Body of pancreas (tissue), 4 donors: ENCODE results near the gene SLC1A5.

Source experiments
- POLR2A ChIP-seq, 3 donors: fragments of 450-650 bp; IDR thresholded peaks; one replicate each; pipeline ENCODE4 v1.6.1; 2016; ENCODE audit warnings: antibody characterized with exemption in 3 of 3, mild to moderate bottlenecking in 2 of 3
- TF ChIP-seq, protein P1 (sequence below), 7 experiments: fragments of 450-650 bp in 4 of 7; fragments of 200-600 bp in 3 of 7; sonication (generic) in 3 of 7; IDR thresholded peaks; one replicate each; pipeline ENCODE4 v1.5.1; 2016 to 2019; ENCODE audit warnings: antibody characterized with exemption in 7 of 7

DNA sequence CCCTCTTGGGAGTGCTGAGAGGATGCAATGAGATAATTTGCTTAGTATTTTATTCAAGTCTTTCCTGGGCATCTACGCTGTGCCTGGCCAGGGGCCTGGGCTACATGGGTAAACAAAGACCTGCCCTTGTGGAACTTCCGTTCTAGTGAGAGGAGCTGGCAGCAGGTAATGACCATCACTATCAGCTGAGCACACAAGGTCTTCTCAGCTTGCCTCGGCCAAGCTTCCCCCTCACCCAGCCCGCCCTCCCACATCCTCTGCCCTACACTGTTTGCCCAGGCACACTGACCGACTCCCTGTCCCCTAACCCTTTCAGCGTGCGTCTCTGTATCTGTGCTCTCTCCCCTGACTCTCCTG is 51.1 kb downstream of the SLC1A5 start:
- TF ChIP-seq, protein P1, sequence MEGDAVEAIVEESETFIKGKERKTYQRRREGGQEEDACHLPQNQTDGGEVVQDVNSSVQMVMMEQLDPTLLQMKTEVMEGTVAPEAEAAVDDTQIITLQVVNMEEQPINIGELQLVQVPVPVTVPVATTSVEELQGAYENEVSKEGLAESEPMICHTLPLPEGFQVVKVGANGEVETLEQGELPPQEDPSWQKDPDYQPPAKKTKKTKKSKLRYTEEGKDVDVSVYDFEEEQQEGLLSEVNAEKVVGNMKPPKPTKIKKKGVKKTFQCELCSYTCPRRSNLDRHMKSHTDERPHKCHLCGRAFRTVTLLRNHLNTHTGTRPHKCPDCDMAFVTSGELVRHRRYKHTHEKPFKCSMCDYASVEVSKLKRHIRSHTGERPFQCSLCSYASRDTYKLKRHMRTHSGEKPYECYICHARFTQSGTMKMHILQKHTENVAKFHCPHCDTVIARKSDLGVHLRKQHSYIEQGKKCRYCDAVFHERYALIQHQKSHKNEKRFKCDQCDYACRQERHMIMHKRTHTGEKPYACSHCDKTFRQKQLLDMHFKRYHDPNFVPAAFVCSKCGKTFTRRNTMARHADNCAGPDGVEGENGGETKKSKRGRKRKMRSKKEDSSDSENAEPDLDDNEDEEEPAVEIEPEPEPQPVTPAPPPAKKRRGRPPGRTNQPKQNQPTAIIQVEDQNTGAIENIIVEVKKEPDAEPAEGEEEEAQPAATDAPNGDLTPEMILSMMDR (IDR thresholded peaks at IDR 0.05), result no peak
- no peak for TF ChIP-seq POLR2A (IDR thresholded peaks at IDR 0.05)
